SK-N-SH (cell line): ENCODE data around the gene IFNG-AS1. TPM values are rescaled to one million over a fixed set of nuclear protein-coding genes. Genes with fewer than 3 reads are reported as not detected.
A peak's percentile ranks its signal among the peaks of the same experiment; 100 is the strongest.

Experiments used
- CTCF ChIA-PET: fragments of 300-600, 350-600 bp; formaldehyde crosslinking; extraction: SDS; loops from one replicate; lab custom pipeline; 2021; lab: Yijun Ruan, JAX
- POLR2A ChIA-PET: fragments of 350-600 bp; sonication (Branson Sonifier 250); formaldehyde crosslinking; extraction: SDS; loops from one replicate; lab custom pipeline; 2020; ENCODE audit warnings: antibody characterized with exemption, inconsistent platforms; lab: Yijun Ruan, JAX
- DNase-seq: peaks from one replicate; pipeline ENCODE4 v3.0.0; 2012
- H2AFZ ChIP-seq: fragments of 200-600 bp; sonication (generic); 2 replicates; pipeline ENCODE4 v1.8.1; 2016; ENCODE audit warnings: antibody characterized with exemption, mild to moderate bottlenecking, low read depth
- H3F3A ChIP-seq: fragments of 200-600 bp; sonication (generic); replicated peaks from 2 replicates; pipeline ENCODE3; 2016; ENCODE audit warnings: antibody characterized with exemption, mild to moderate bottlenecking; ENCODE audit not compliant: insufficient read depth
- H3K27ac ChIP-seq, 2 experiments: fragments of 200-500 bp in 1 of 2; fragments of 200-600 bp in 1 of 2; sonication (Bioruptor generic) in 1 of 2; sonication (generic), shearing (Covaris generic) in 1 of 2; 2 replicates each; pipeline versions ENCODE4 v1.5.1 to v1.6.1; 2014 to 2016; ENCODE audit warnings: low read depth in 2 of 2, inconsistent platforms in 1 of 2, low read length in 1 of 2, mild to moderate bottlenecking in 1 of 2, mixed read lengths in 1 of 2
- H3K27me3 ChIP-seq: fragments of 200-600 bp; sonication (generic), shearing (Covaris generic); 2 replicates; pipeline ENCODE4 v1.6.1; 2016; ENCODE audit warnings: mixed run types; ENCODE audit not compliant: insufficient read depth
- H3K36me3 ChIP-seq, 2 experiments: fragments of 200-500 bp in 1 of 2; fragments of 200-600 bp in 1 of 2; sonication (Bioruptor generic) in 1 of 2; sonication (generic) in 1 of 2; replicated peaks in 1 of 2; 2 replicates each; pipeline versions ENCODE3 to v1.5.1; 2014 to 2016; ENCODE audit warnings: low read length in 1 of 2, mild to moderate bottlenecking in 1 of 2; ENCODE audit not compliant: insufficient read depth in 2 of 2, control insufficient read depth in 1 of 2
- H3K4me1 ChIP-seq, 2 experiments: fragments of 200-500 bp in 1 of 2; fragments of 200-600 bp in 1 of 2; sonication (Bioruptor generic) in 1 of 2; sonication (generic), shearing (Covaris generic) in 1 of 2; 2 replicates each; pipeline versions ENCODE4 v1.5.1 to v1.6.1; 2014 to 2016; ENCODE audit warnings: low read depth in 1 of 2, low read length in 1 of 2, mixed run types in 1 of 2; ENCODE audit not compliant: insufficient read depth in 2 of 2, control insufficient read depth in 1 of 2
- H3K4me2 ChIP-seq: fragments of 200-600 bp; sonication (generic), shearing (Covaris generic); 2 replicates; pipeline ENCODE4 v1.6.1; 2017; ENCODE audit warnings: mixed run types
- H3K4me3 ChIP-seq, 2 experiments: fragments of 200-500 bp in 1 of 2; fragments of 200-600 bp in 1 of 2; sonication (Bioruptor generic) in 1 of 2; sonication (generic), shearing (Covaris generic) in 1 of 2; 2 replicates each; pipeline versions ENCODE4 v1.5.1 to v1.8.1; 2014 to 2016; ENCODE audit warnings: low read depth in 2 of 2, inconsistent platforms in 1 of 2, low read length in 1 of 2, mild to moderate bottlenecking in 1 of 2, mixed read lengths in 1 of 2, moderate library complexity in 1 of 2
- H3K79me2 ChIP-seq: fragments of 200-600 bp; sonication (generic); 2 replicates; pipeline ENCODE4 v1.8.1; 2017; ENCODE audit warnings: mild to moderate bottlenecking; ENCODE audit not compliant: insufficient read depth
- H3K9ac ChIP-seq: fragments of 200-600 bp; sonication (generic); 2 replicates; pipeline ENCODE4 v1.6.1; 2017; ENCODE audit warnings: mixed run types
- H3K9me2 ChIP-seq: fragments of 200-600 bp; sonication (generic); 2 replicates; pipeline ENCODE4 v1.6.1; 2017; ENCODE audit warnings: mixed run types
- H3K9me3 ChIP-seq: fragments of 200-600 bp; sonication (generic); 2 replicates; pipeline ENCODE4 v1.6.1; 2017; ENCODE audit warnings: mixed run types, mild to moderate bottlenecking, moderate library complexity
- H4K20me1 ChIP-seq: fragments of 200-600 bp; sonication (generic); 2 replicates; pipeline ENCODE4 v1.6.1; 2017; ENCODE audit warnings: mild to moderate bottlenecking, mixed run types; ENCODE audit not compliant: insufficient read depth
- CHD2 ChIP-seq: fragments of 150-350 bp; IDR thresholded peaks from 2 replicates; pipeline ENCODE4 v1.6.1; 2018; ENCODE audit warnings: low read length; ENCODE audit not compliant: partially characterized antibody
- CTCF ChIP-seq: fragments of 200-600 bp; sonication (generic); IDR thresholded peaks from 2 replicates; pipeline ENCODE4 v1.6.1; 2017; ENCODE audit warnings: antibody characterized with exemption, mild to moderate bottlenecking, moderate library complexity
- ELF1 ChIP-seq: IDR thresholded peaks from 2 replicates; pipeline ENCODE4 v1.4.0; 2012
- FOSL2 ChIP-seq: IDR thresholded peaks from 2 replicates; pipeline ENCODE4 v1.4.0; 2012; ENCODE audit warnings: low read depth, mild to moderate bottlenecking, moderate library complexity, borderline replicate concordance
- JUND ChIP-seq: IDR thresholded peaks from 2 replicates; pipeline ENCODE4 v1.4.0; 2012
- MEF2A ChIP-seq: IDR thresholded peaks from 2 replicates; pipeline ENCODE4 v1.4.0; 2012; ENCODE audit warnings: low read depth, borderline replicate concordance
- MXI1 ChIP-seq: IDR thresholded peaks from 2 replicates; pipeline ENCODE4 v1.6.1; 2012; ENCODE audit warnings: mild to moderate bottlenecking, low read depth, low read length, improper control_type of control experiment
- NFIC ChIP-seq: IDR thresholded peaks from 2 replicates; pipeline ENCODE4 v1.4.0; 2012; ENCODE audit warnings: borderline replicate concordance
- NRF1 ChIP-seq: IDR thresholded peaks from 2 replicates; pipeline ENCODE4 v1.6.1; 2012; ENCODE audit warnings: low read depth, mild to moderate bottlenecking, low read length
- PBX3 ChIP-seq: IDR thresholded peaks from 2 replicates; pipeline ENCODE4; 2012
- RAD21 ChIP-seq: IDR thresholded peaks from 2 replicates; pipeline ENCODE4 v1.6.1; 2012; ENCODE audit warnings: mild to moderate bottlenecking, low read length
- RCOR1 ChIP-seq: fragments of 150-350 bp; IDR thresholded peaks from 2 replicates; pipeline ENCODE4 v1.6.1; 2017; ENCODE audit warnings: antibody characterized with exemption, low read length
- SMC3 ChIP-seq: IDR thresholded peaks from 2 replicates; pipeline ENCODE4 v1.6.1; 2012; ENCODE audit warnings: low read depth, low read length, improper control_type of control experiment
- TCF12 ChIP-seq: IDR thresholded peaks from 2 replicates; pipeline ENCODE4 v1.4.0; 2012
- USF1 ChIP-seq: IDR thresholded peaks from 2 replicates; pipeline ENCODE4 v1.4.0; 2012; ENCODE audit warnings: low read depth, borderline replicate concordance
- YY1 ChIP-seq: IDR thresholded peaks from 2 replicates; pipeline ENCODE4 v1.4.0; 2012; ENCODE audit warnings: low read depth, mild to moderate bottlenecking
- ZBTB33 ChIP-seq: IDR thresholded peaks from 2 replicates; pipeline ENCODE4 v1.4.0; 2012; ENCODE audit warnings: low read depth, borderline replicate concordance
- WGBS: methylation state at CpG from one replicate; pipeline ENCODE4 v1.1.6; 2017; ENCODE audit warnings: low lambda C conversion rate; 5-methylcytosine and 5-hydroxymethylcytosine counted together
- polyA plus RNA-seq, 3 experiments: library from polyadenylated mRNA; depleted of rRNA; stranded (reverse); fragments of >200 nt; gene quantifications; 2 replicates each; pipeline ENCODE4 v1.2.3, GENCODE V29; 2012
- TF ChIP-seq, protein P1 (sequence below): IDR thresholded peaks from 2 replicates; pipeline ENCODE4 v1.4.0; 2012; ENCODE audit warnings: low read depth

Gene IFNG-AS1
- polyA plus RNA-seq, 1 of the 3 experiments (the other 2 are of a cell fraction): not detected

DNA sequence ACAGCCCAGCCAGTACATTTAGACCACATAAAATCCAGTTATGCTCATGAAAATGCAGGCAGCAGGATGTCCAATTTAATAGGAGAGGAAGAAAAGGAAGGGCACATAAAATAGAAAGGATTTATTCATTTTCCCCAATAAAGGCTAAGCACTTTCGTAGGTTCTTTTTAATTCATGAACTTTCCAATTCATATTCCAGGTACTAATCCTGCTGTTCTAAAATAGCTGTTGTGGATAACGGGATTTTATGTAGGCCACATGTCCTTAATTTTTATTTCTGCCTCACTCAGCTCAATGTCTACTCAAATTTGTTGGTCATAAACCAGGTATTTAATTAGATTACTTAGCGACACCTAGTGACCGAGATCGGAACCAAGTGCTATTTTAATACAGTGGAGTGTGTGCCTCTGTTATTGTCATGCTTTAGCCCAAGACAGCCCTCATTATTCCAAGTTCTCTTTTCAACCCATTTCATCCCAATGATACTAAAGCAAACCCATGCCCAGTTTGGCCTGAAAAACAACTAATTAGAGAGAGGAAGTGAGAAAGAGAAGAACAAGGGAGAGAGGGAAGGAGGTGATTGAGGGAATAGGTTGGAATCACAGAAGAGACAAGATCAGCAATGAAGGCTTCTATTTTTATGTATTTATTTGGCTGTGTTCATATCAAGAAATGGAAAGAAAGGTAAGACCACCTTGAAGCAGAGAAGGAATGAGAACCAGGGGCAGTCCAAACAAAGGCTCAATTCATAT is 45.9 kb upstream of the IFNG-AS1 start:
- Histone ChIP-seq H3K4me2 (no peak overlapping the region), H3F3A (peaks cover 8% of the 10 kb centered on the region), H3K4me1 (peaks cover 3 to 8% of the 10 kb centered on the region in 2 experiments; a peak in 2 of 4 replicates), H3K9ac (no peak overlapping the region), H2AFZ (peak overlapping the region; percentile 26), H3K27me3 (no peaks in the 10 kb centered on the region), H4K20me1 (no peaks in the 10 kb centered on the region), H3K4me3 (no peak overlapping the region; a peak in 1 of 4 replicates), H3K79me2 (no peaks in the 10 kb centered on the region), H3K9me3 (no peaks in the 10 kb centered on the region), H3K9me2 (no peaks in the 10 kb centered on the region), H3K36me3 (no peaks in the 10 kb centered on the region), H3K27ac (peak overlapping the region in 1 of 2 experiments; percentile 11; a peak in 1 of 4 replicates)
- TF ChIP-seq RCOR1 (no peak), MXI1 (no peak), SMC3 (peak; percentile 74), YY1 (peak; percentile 30; the same call in 1 of the 2 replicates), JUND (no peak), PBX3 (peak; percentile 28; the same call in 1 of the 2 replicates), CHD2 (peak; percentile 43), NFIC (no peak), RAD21 (peak; percentile 74), TCF12 (peak; percentile 52; the same call in 1 of the 2 replicates), CTCF (peak; percentile 78)
- peak; percentile 48 for DNase-seq
- ChIA-PET POLR2A (no interaction called here), CTCF (interaction anchor here (0.6 to 2.1 kb wide), 34 partner anchors 14 to 598 kb away, joined by 3 to 9 read pairs (median 3); partner anchors contain the start of gene DYRK2)
- whole genome bisulfite sequencing: 19% methylated on average over 5 of the region's 5 CpGs

DNA sequence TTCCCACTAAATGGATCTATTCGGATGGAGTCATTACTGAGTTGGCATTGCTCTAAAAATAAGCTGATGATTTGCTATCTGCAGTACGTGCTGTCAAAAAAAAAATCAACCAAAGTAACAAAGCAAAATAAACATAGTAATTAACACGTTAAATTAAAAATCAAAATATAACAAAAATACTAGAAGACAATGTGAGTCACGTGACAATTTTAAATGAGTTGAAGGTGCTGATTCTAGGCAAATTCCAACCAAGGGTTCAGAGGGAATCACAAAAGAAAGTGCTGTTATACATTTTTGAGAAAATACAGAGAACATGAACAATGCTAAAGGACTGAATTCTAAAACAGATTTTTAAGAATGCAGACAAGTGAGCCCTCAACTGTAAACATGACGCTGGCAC is 45.2 kb upstream of the IFNG-AS1 start:
- WGBS: 84% methylated on average over 5 of the region's 5 CpGs

More for the DNA sequence above, 45.2 kb upstream of the IFNG-AS1 start:
- H2AFZ ChIP-seq: peak overlapping the region; percentile 26; the same call in 1 of the 2 replicates
- DNase-seq: no peak
- no peaks in the 10 kb centered on the region for H3K79me2 ChIP-seq
- no peaks in the 10 kb centered on the region for H3K27me3 ChIP-seq
- no peak overlapping the region for H3K4me2 ChIP-seq
- H3K9ac ChIP-seq: no peak overlapping the region
- no peak overlapping the region for H3K4me3 ChIP-seq
- no peaks in the 10 kb centered on the region for H4K20me1 ChIP-seq
- peaks cover 3 to 8% of the 10 kb centered on the region in 2 experiments; a peak in 2 of 4 replicates for H3K4me1 ChIP-seq
- no peak overlapping the region for H3K27ac ChIP-seq
- no peak for TF ChIP-seq NRF1
- no peak for TF ChIP-seq FOSL2
- TF ChIP-seq, protein P1, sequence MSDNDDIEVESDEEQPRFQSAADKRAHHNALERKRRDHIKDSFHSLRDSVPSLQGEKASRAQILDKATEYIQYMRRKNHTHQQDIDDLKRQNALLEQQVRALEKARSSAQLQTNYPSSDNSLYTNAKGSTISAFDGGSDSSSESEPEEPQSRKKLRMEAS: no peak
- no peak for TF ChIP-seq USF1
- no peak for TF ChIP-seq ELF1
- TF ChIP-seq NFIC: no peak
- TF ChIP-seq JUND: no peak
- no peak for TF ChIP-seq MEF2A
- no peak for TF ChIP-seq ZBTB33
- TF ChIP-seq CTCF: no peak
- TF ChIP-seq, all 33 proteins: peak for 0
- Histone ChIP-seq H3K36me3 (no peaks in the 10 kb centered on the region), H3K9me3 (no peaks in the 10 kb centered on the region), H3K9me2 (no peaks in the 10 kb centered on the region), H3F3A (peaks cover 8% of the 10 kb centered on the region)
- ChIA-PET POLR2A (no interaction called here), CTCF (interaction anchor here (1.6 to 2.1 kb wide), 2 partner anchors 279 to 298 kb away, joined by 4 to 5 read pairs; no protein-coding TSS in a partner anchor)
